SHP77 (cell line): ENCODE measurements around the gene CHTF18.
"Not testable (repeated sequence)": the region's sequence is repeated elsewhere in the genome, so short reads cannot be mapped to it uniquely, and the experiment has no call there.

Experiments
- DNase-seq, 2 experiments: peaks; one replicate each; lab custom pipeline; 2025; lab: John Stamatoyannopoulos, UW

CHTF18 gene

GRCh38 chr16:808085-808386, 19.6 kb downstream of the CHTF18 start:
- DNase-seq, result no peak

GRCh38 chr16:813204-813915, 24.9 kb downstream of the CHTF18 start:
- DNase-seq, result peak in 1 of 2 experiments; percentile 23

- no peak for DNase-seq
Measured at GRCh38 chr16:813916-814412, 25.5 kb downstream of the CHTF18 start.

DNA sequence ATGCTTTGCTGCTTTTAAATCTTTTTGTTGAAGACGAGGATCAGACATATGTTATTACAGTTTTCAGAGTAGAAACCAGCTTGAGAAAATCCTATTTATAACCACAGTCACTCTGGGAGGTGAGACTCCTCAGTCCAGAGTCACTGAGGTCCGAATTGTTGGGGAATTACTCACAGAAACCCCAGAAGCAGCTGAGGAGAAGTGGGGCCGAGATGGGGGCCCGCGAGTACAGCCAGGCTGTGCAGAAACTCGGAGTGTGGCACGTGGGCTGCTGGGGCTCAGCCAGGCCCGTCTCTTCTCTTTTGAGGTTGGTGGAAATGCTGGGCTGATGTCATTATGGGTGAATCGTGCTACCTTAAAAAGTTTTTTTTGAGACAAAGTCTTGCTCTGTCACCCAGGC, 26.6 kb downstream of the CHTF18 start:
- no peak for DNase-seq

- no peak for DNase-seq
Measured at GRCh38 chr16:815861-816260, 27.4 kb downstream of the CHTF18 start.

DNA sequence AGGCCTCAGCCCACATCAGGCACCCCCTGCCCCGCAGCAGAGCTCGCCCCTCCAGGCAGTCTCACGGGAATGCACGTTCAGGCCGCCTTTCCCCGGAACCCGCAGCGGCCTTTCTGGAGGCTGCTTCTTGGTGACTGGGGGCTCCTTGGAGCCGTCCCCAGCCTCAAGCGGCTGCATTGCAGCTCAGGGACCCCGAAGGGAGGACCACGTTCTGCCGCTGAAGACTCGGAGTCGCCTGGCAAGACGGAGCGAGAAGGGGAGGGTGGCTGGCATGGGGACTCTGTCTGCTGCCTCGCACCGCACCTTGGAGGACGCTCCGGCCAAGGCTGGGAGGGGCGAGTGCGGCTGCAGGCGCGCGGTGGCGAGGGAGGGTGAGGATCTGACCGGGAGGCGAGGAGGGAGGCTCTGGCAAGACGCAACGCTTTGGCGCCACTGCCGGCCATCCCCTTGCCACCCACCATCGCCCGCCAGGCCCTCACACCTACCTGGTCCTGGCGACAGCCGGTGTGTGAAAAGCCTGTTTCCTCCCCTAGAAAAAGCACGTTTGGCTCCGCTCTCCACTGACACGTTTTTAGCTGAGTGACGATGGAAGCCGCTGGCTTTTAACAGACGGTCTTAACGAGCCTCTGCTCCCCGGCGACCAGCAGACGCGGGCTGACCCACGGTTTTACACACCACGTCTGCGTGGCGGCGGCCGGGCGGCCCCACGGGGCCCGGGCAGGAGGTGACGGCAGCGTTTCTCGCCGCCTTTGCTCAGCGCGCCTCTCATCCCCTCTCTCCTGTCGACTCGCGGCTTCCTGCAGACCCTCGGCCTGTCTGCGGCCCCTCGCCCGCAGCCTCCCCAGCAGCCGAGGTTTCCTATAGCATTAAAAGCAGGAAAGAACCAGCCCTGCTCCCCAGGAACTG, 28.8 kb downstream of the CHTF18 start:
- no peak for DNase-seq

- no peak for DNase-seq
Measured at GRCh38 chr16:818132-818531, 29.7 kb downstream of the CHTF18 start.

DNA sequence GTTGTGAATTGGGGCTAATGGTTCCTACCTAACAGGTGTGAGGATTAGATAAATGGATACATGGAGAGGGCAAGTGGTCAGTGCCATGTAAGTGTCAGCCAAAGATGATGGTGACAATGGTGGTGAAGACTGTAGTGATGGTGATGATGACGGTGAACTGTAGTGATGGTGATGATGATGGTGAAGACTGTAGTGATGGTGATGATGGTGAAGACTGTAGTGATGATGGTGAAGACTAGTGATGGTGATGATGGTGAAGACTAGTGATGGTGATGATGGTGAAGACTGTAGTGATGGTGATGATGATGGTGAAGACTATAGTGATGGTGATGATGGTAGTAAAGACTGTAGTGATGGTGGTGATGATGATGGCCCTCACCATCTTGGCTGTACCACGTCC, 30.2 kb downstream of the CHTF18 start:
- no peak for DNase-seq

GRCh38 chr16:819336-820043, 31.1 kb downstream of the CHTF18 start:
- DNase-seq, result no peak

- DNase-seq, result not testable (repeated sequence)
Measured at GRCh38 chr16:820044-820408, 31.6 kb downstream of the CHTF18 start.

DNA sequence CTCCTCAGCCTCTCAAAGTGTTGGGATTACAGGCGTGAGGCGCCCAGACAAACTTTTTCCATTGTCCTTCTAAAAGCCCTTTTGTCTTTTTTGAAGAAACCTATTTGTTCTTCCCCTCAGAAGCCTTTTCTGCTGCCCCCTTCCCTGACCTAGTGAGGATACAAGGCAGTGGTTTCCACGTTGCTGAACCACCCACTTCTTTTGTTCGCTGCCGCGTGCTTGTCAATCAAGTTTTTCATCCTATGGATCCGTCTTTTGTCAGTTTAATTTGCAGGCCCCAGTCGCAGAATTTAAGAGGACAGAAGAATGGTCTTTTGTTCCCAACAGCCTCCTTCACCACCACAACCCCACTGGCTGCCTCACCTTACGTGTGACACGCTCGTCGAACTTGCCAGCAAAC, 32.3 kb downstream of the CHTF18 start:
- DNase-seq, result no peak

DNA sequence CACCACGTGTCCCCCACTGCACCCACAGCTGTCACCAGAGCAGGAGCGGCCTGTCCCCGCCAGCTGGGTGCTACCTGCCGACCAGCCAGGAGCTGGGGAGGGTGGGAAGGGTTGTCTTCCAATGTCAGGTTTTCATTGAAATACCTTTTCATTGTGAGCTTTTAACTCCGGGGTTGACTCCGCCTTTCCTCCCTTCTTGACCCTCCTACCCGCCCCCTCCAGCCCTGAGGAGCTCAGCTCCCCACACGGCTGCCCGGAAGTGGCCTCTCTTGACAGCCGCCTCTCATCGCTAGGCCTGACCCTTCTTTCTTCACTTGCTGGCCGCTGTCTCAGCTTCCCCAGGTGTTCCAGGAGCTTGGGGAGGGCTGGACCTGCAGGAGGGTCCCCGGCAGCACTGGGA, 33.3 kb downstream of the CHTF18 start:
- no peak for DNase-seq

DNA sequence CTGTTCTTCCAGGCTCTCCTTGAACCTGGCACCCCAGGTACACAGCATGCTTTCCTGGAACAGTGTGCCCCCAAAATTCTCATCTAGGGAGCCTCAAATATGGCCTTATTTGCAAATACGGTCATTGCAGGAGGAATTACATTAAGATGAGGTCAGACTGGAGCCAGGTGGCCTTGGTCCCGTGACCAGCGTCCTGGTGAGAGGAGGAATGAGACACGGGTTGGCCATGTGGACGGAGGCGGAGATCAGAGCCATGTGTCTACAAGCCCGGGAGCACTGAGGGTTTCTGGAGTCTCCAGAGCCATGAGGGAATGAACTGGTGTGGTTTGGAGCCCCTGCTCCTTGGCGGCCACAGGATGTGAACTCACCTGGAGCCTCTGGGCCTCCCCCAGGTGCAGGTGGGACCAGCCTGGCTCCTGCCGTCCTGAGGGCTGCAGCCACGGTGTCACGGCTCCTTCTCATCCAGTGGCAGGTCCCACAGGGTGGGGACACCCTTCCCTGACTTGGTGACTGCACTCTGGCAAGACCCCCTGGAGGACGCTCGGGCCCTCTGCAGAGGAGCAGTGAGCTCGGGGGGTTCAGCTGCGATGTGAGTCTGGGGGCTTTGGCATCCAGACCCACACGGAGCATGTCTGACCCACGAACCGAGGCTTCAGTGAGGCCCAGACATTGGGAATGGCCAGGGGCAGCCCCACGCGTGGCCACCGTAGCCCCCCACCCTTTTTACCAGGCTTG, 33.9 kb downstream of the CHTF18 start:
- no peak for DNase-seq

DNA sequence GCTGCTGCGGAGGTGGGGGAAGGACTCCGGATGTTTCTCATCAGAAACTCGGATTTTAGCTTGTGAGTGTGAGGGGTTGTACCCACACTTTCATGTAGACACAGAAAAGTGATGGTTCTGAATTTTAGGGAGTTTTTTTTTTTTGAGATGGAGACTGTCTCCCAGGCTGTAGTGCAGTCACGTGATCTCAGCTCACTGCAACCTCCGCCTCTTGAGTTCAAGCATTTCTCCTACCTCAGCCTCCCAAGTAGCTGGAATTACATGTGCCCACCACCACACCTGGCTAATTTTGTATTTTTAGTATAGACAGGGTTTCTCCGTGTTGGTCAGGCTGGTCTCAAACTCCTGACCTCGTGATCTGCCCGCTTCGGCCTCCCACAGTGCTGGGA, 34.5 kb downstream of the CHTF18 start:
- DNase-seq, result no peak

GRCh38 chr16:824194-824593, 35.8 kb downstream of the CHTF18 start:
- DNase-seq, result no peak

DNA sequence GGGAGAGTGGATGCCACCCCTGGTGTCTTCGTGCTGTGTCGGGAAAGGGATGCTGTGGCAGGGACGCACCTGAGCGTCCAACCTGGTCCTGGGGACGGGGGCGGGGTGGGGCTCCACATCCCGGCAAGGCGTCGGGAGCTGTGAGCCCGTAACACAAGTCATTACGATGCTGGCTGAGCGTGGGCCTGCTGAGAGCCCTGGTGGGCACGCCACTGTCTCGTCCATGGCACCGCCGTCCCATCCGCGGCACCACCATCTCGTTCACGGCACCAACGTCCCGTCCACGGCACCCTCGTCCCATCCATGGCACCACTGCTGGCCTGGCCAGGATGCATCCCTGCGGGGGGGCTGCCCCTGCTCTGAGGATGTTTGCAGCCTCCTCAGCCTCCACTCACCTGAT, 36.2 kb downstream of the CHTF18 start:
- DNase-seq, result no peak

- DNase-seq, result no peak
Measured at GRCh38 chr16:825341-826061, 37.1 kb downstream of the CHTF18 start.

GRCh38 chr16:827513-827912, 39.1 kb downstream of the CHTF18 start:
- no peak for DNase-seq

- no peak for DNase-seq
Measured at GRCh38 chr16:828891-829290, 40.5 kb downstream of the CHTF18 start.

DNA sequence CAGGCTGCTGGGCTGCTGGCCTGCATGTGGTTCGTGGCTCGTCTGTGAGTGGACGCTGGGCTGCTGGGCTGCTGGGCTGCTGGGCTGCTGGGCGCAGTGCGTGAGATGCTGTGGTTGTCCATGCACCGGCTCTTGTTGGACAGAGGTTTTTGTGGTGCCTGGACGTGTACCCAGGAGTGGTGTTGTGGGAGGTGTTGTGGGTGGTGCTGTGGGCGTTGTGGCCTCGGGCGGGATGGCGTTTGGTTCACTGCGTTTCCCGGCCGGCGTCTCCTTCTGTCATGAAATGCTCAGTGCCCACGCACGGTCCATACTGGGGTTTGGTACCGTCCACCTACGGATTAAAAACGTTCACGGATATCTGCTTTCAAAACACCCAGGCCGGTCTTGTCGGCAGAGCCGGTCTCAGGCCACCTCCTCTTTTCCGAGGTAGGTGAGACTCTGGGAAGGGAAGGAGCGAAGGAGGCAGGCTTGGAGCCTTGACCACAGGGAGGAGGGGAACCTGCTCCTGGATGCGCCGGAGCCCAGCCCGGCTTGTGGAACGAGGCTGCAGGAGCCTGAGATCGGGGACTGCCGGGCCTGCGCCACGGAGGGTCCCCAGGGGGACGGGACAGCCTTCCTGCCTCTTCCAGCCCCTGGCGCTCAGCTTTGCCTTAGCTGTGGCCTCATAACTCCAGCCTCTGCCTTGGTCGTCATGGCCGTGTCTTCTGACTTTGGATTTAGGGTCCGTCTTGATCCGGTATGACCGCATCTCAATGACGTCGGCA, 41.9 kb downstream of the CHTF18 start:
- DNase-seq, result no peak
